SK-N-SH (cell line): ENCODE results near the gene SPIRE2. TPM values are rescaled to one million over a fixed set of nuclear protein-coding genes. Genes with fewer than 3 reads are reported as not detected.

ENCODE experiments used
- CTCF ChIA-PET: fragments of 300-600, 350-600 bp; formaldehyde crosslinking; extraction: SDS; loops from one replicate; lab custom pipeline; 2021; lab: Yijun Ruan, JAX
- POLR2A ChIA-PET: fragments of 350-600 bp; sonication (Branson Sonifier 250); formaldehyde crosslinking; extraction: SDS; loops from one replicate; lab custom pipeline; 2020; ENCODE audit warnings: antibody characterized with exemption, inconsistent platforms; lab: Yijun Ruan, JAX
- DNase-seq: peaks from one replicate; pipeline ENCODE4 v3.0.0; 2012
- H2AFZ ChIP-seq: fragments of 200-600 bp; sonication (generic); 2 replicates; pipeline ENCODE4 v1.8.1; 2016; ENCODE audit warnings: antibody characterized with exemption, mild to moderate bottlenecking, low read depth
- H3F3A ChIP-seq: fragments of 200-600 bp; sonication (generic); replicated peaks from 2 replicates; pipeline ENCODE3; 2016; ENCODE audit warnings: antibody characterized with exemption, mild to moderate bottlenecking; ENCODE audit not compliant: insufficient read depth
- H3K27ac ChIP-seq, 2 experiments: fragments of 200-500 bp in 1 of 2; fragments of 200-600 bp in 1 of 2; sonication (Bioruptor generic) in 1 of 2; sonication (generic), shearing (Covaris generic) in 1 of 2; 2 replicates each; pipeline versions ENCODE4 v1.5.1 to v1.6.1; 2014 to 2016; ENCODE audit warnings: low read depth in 2 of 2, inconsistent platforms in 1 of 2, low read length in 1 of 2, mild to moderate bottlenecking in 1 of 2, mixed read lengths in 1 of 2
- H3K27me3 ChIP-seq: fragments of 200-600 bp; sonication (generic), shearing (Covaris generic); 2 replicates; pipeline ENCODE4 v1.6.1; 2016; ENCODE audit warnings: mixed run types; ENCODE audit not compliant: insufficient read depth
- H3K36me3 ChIP-seq, 2 experiments: fragments of 200-500 bp in 1 of 2; fragments of 200-600 bp in 1 of 2; sonication (Bioruptor generic) in 1 of 2; sonication (generic) in 1 of 2; replicated peaks in 1 of 2; 2 replicates each; pipeline versions ENCODE3 to v1.5.1; 2014 to 2016; ENCODE audit warnings: low read length in 1 of 2, mild to moderate bottlenecking in 1 of 2; ENCODE audit not compliant: insufficient read depth in 2 of 2, control insufficient read depth in 1 of 2
- H3K4me1 ChIP-seq, 2 experiments: fragments of 200-500 bp in 1 of 2; fragments of 200-600 bp in 1 of 2; sonication (Bioruptor generic) in 1 of 2; sonication (generic), shearing (Covaris generic) in 1 of 2; 2 replicates each; pipeline versions ENCODE4 v1.5.1 to v1.6.1; 2014 to 2016; ENCODE audit warnings: low read depth in 1 of 2, low read length in 1 of 2, mixed run types in 1 of 2; ENCODE audit not compliant: insufficient read depth in 2 of 2, control insufficient read depth in 1 of 2
- H3K4me2 ChIP-seq: fragments of 200-600 bp; sonication (generic), shearing (Covaris generic); 2 replicates; pipeline ENCODE4 v1.6.1; 2017; ENCODE audit warnings: mixed run types
- H3K4me3 ChIP-seq, 2 experiments: fragments of 200-500 bp in 1 of 2; fragments of 200-600 bp in 1 of 2; sonication (Bioruptor generic) in 1 of 2; sonication (generic), shearing (Covaris generic) in 1 of 2; 2 replicates each; pipeline versions ENCODE4 v1.5.1 to v1.8.1; 2014 to 2016; ENCODE audit warnings: low read depth in 2 of 2, inconsistent platforms in 1 of 2, low read length in 1 of 2, mild to moderate bottlenecking in 1 of 2, mixed read lengths in 1 of 2, moderate library complexity in 1 of 2
- H3K79me2 ChIP-seq: fragments of 200-600 bp; sonication (generic); 2 replicates; pipeline ENCODE4 v1.8.1; 2017; ENCODE audit warnings: mild to moderate bottlenecking; ENCODE audit not compliant: insufficient read depth
- H3K9ac ChIP-seq: fragments of 200-600 bp; sonication (generic); 2 replicates; pipeline ENCODE4 v1.6.1; 2017; ENCODE audit warnings: mixed run types
- H3K9me2 ChIP-seq: fragments of 200-600 bp; sonication (generic); 2 replicates; pipeline ENCODE4 v1.6.1; 2017; ENCODE audit warnings: mixed run types
- H3K9me3 ChIP-seq: fragments of 200-600 bp; sonication (generic); 2 replicates; pipeline ENCODE4 v1.6.1; 2017; ENCODE audit warnings: mixed run types, mild to moderate bottlenecking, moderate library complexity
- H4K20me1 ChIP-seq: fragments of 200-600 bp; sonication (generic); 2 replicates; pipeline ENCODE4 v1.6.1; 2017; ENCODE audit warnings: mild to moderate bottlenecking, mixed run types; ENCODE audit not compliant: insufficient read depth
- CHD2 ChIP-seq: fragments of 150-350 bp; IDR thresholded peaks from 2 replicates; pipeline ENCODE4 v1.6.1; 2018; ENCODE audit warnings: low read length; ENCODE audit not compliant: partially characterized antibody
- EZH2phosphoT487 ChIP-seq: fragments of 200-600 bp; sonication (generic); IDR thresholded peaks from 2 replicates; pipeline ENCODE4 v1.6.1; 2017; ENCODE audit warnings: low read depth, mixed run types, mild to moderate bottlenecking, antibody characterized with exemption, moderate library complexity, borderline replicate concordance
- FOSL2 ChIP-seq: IDR thresholded peaks from 2 replicates; pipeline ENCODE4 v1.4.0; 2012; ENCODE audit warnings: low read depth, mild to moderate bottlenecking, moderate library complexity, borderline replicate concordance
- FOXM1 ChIP-seq: IDR thresholded peaks from 2 replicates; pipeline ENCODE4 v1.4.0; 2012; ENCODE audit warnings: low read depth, mild to moderate bottlenecking
- GABPA ChIP-seq: IDR thresholded peaks from 2 replicates; pipeline ENCODE4 v1.4.0; 2012; ENCODE audit warnings: low read depth, mild to moderate bottlenecking
- GATA2 ChIP-seq: sonication (generic); formaldehyde crosslinking; IDR thresholded peaks from 2 replicates; pipeline ENCODE4 v1.5.0; 2020; ENCODE audit warnings: mild to moderate bottlenecking, missing genetic modification reagents
- IRF3 ChIP-seq: fragments of 150-350 bp; IDR thresholded peaks from 2 replicates; pipeline ENCODE4 v1.6.1; 2016; ENCODE audit warnings: mild to moderate bottlenecking, low read depth, low read length
- JUND ChIP-seq: IDR thresholded peaks from 2 replicates; pipeline ENCODE4 v1.4.0; 2012
- MAX ChIP-seq: IDR thresholded peaks from 2 replicates; pipeline ENCODE4 v1.4.0; 2012; ENCODE audit warnings: low read depth
- MEF2A ChIP-seq: IDR thresholded peaks from 2 replicates; pipeline ENCODE4 v1.4.0; 2012; ENCODE audit warnings: low read depth, borderline replicate concordance
- NRF1 ChIP-seq: IDR thresholded peaks from 2 replicates; pipeline ENCODE4 v1.6.1; 2012; ENCODE audit warnings: low read depth, mild to moderate bottlenecking, low read length
- RAD21 ChIP-seq: IDR thresholded peaks from 2 replicates; pipeline ENCODE4 v1.6.1; 2012; ENCODE audit warnings: mild to moderate bottlenecking, low read length
- RFX5 ChIP-seq: IDR thresholded peaks from 2 replicates; pipeline ENCODE4 v1.6.1; 2012; ENCODE audit warnings: mild to moderate bottlenecking, improper control_type of control experiment, low read length
- RXRA ChIP-seq: IDR thresholded peaks from 2 replicates; pipeline ENCODE4 v1.4.0; 2012; ENCODE audit warnings: low read depth, mild to moderate bottlenecking, borderline replicate concordance
- SIN3A ChIP-seq: IDR thresholded peaks from 2 replicates; pipeline ENCODE4 v1.6.1; 2012; ENCODE audit warnings: low read depth, mild to moderate bottlenecking, low read length, moderate library complexity, borderline replicate concordance
- SMC3 ChIP-seq: IDR thresholded peaks from 2 replicates; pipeline ENCODE4 v1.6.1; 2012; ENCODE audit warnings: low read depth, low read length, improper control_type of control experiment
- TAF1 ChIP-seq: IDR thresholded peaks from 2 replicates; pipeline ENCODE4 v1.6.1; 2012; ENCODE audit warnings: low read depth, mild to moderate bottlenecking, low read length, moderate library complexity, borderline replicate concordance
- TCF12 ChIP-seq: IDR thresholded peaks from 2 replicates; pipeline ENCODE4 v1.4.0; 2012
- USF1 ChIP-seq: IDR thresholded peaks from 2 replicates; pipeline ENCODE4 v1.4.0; 2012; ENCODE audit warnings: low read depth, borderline replicate concordance
- USF2 ChIP-seq: fragments of 150-350 bp; IDR thresholded peaks from 2 replicates; pipeline ENCODE4 v1.6.1; 2017; ENCODE audit warnings: antibody characterized with exemption, low read length, low read depth, borderline replicate concordance
- WGBS: methylation state at CpG from one replicate; pipeline ENCODE4 v1.1.6; 2017; ENCODE audit warnings: low lambda C conversion rate; 5-methylcytosine and 5-hydroxymethylcytosine counted together
- polyA plus RNA-seq, 3 experiments: library from polyadenylated mRNA; depleted of rRNA; stranded (reverse); fragments of >200 nt; gene quantifications; 2 replicates each; pipeline ENCODE4 v1.2.3, GENCODE V29; 2012

Gene SPIRE2
- polyA plus RNA-seq, 1 of the 3 experiments (the other 2 are of a cell fraction), result 15.3 TPM

- H3K4me2 ChIP-seq, result no peak overlapping the region
- no peak overlapping the region for H3K4me3 ChIP-seq
- H3K79me2 ChIP-seq, result 0 out of 2 replicates have a peak, but pooled peaks cover 3% of the 10 kb centered on the region
- no peak overlapping the region for H2AFZ ChIP-seq
- H3K27me3 ChIP-seq, result no peaks in the 10 kb centered on the region
- H3K4me1 ChIP-seq, result peaks cover 0 to 11% of the 10 kb centered on the region in 2 experiments; a peak in 1 of 4 replicates
- H4K20me1 ChIP-seq, result no peaks in the 10 kb centered on the region
- TF ChIP-seq FOXM1 (no peak), IRF3 (no peak), SMC3 (no peak), MAX (no peak), NRF1 (no peak), USF2 (no peak), TCF12 (no peak), EZH2phosphoT487 (no peak), TAF1 (no peak), MEF2A (no peak), RXRA (no peak), SIN3A (no peak), FOSL2 (no peak), USF1 (no peak), CHD2 (no peak), GABPA (no peak)
- no peaks in the 10 kb centered on the region for H3K9me3 ChIP-seq
- 85% methylated on average over 7 of the region's 7 CpGs for WGBS
- DNase-seq, result no peak
- H3K27ac ChIP-seq, result no peak overlapping the region
- H3K36me3 ChIP-seq, result peaks cover 6% of the 10 kb centered on the region in 2 experiments
- H3K9ac ChIP-seq, result no peak overlapping the region
- CTCF ChIA-PET, result interaction anchor here (0.6 to 5.1 kb wide), 18 partner anchors 8 to 136 kb away, joined by 3 to 42 read pairs (median 4); partner anchors contain the start of gene FANCA
- POLR2A ChIA-PET, result no interaction called here
- H3K9me2 ChIP-seq, result no peaks in the 10 kb centered on the region
- peaks cover 4% of the 10 kb centered on the region for H3F3A ChIP-seq
Measured at GRCh38 chr16:89793955-89794354, 34.3 kb upstream of the SPIRE2 start.

GRCh38 chr16:89795676-89796075 lies 32.6 kb upstream of the SPIRE2 start:
- Histone ChIP-seq H3K27ac (no peak overlapping the region), H2AFZ (no peak overlapping the region), H3K4me2 (no peak overlapping the region), H3K4me1 (peaks cover 0 to 23% of the 10 kb centered on the region in 2 experiments; a peak in 1 of 4 replicates), H3K79me2 (0 out of 2 replicates have a peak, but pooled peaks cover 3% of the 10 kb centered on the region), H4K20me1 (no peaks in the 10 kb centered on the region), H3K4me3 (no peak overlapping the region), H3K9me3 (no peaks in the 10 kb centered on the region), H3K9ac (no peak overlapping the region), H3K27me3 (no peaks in the 10 kb centered on the region)
- ChIA-PET CTCF (interaction anchor here (0.7 to 5.1 kb wide), 3 partner anchors 15 to 65 kb away, joined by 3 to 42 read pairs (median 3); no protein-coding TSS in a partner anchor), POLR2A (no interaction called here)
- 96% methylated on average over 5 of the region's 5 CpGs for WGBS
- TF ChIP-seq JUND, result no peak
- TF ChIP-seq NRF1, result no peak
- no peak for TF ChIP-seq RAD21
- no peak for TF ChIP-seq MEF2A
- TF ChIP-seq SIN3A, result no peak
- TF ChIP-seq USF2, result no peak
- TF ChIP-seq RFX5, result no peak
- TF ChIP-seq GATA2 (CRISPR knock-in tag), result no peak
- TF ChIP-seq CHD2, result no peak
- TF ChIP-seq, all 33 proteins: peak for 0
- DNase-seq, result no peak
- H3F3A ChIP-seq, result peaks cover 7% of the 10 kb centered on the region
- H3K36me3 ChIP-seq, result peaks cover 6% of the 10 kb centered on the region in 2 experiments
- no peaks in the 10 kb centered on the region for H3K9me2 ChIP-seq
